RWPE2 (cell line): ENCODE measurements around the gene CACNA2D1.

Experiments used
- ATAC-seq: fragments of 200-7000 bp; cut with Tn5 transposase; 3 replicates; pipeline ENCODE4 v1.9.1; 2021; ENCODE audit warnings: low read depth
- DNase-seq: peaks from one replicate; pipeline ENCODE4 v3.0.0-alpha.2; 2020; ENCODE audit warnings: low spot score
- H3K27ac ChIP-seq: fragments of 450-650 bp; 2 replicates; pipeline ENCODE4 v1.5.1; 2017; ENCODE audit warnings: mild to moderate bottlenecking; ENCODE audit not compliant: poor library complexity, severe bottlenecking
- H3K27me3 ChIP-seq: fragments of 250-450 bp; sonication (Bioruptor Pico); 2 replicates; pipeline ENCODE4 v1.5.1; 2021; ENCODE audit warnings: mild to moderate bottlenecking, moderate library complexity; ENCODE audit not compliant: insufficient read depth, poor library complexity, severe bottlenecking
- H3K36me3 ChIP-seq: fragments of 250-450 bp; sonication (Bioruptor Pico); 2 replicates; pipeline ENCODE4 v1.5.1; 2020; ENCODE audit warnings: low read depth, mild to moderate bottlenecking, moderate library complexity
- H3K4me1 ChIP-seq: fragments of 250-450 bp; sonication (Bioruptor Pico); 2 replicates; pipeline ENCODE4 v1.5.1; 2021; ENCODE audit warnings: mild to moderate bottlenecking, moderate library complexity; ENCODE audit not compliant: insufficient read depth, poor library complexity, severe bottlenecking
- H3K4me3 ChIP-seq: fragments of 250-450 bp; sonication (Bioruptor Pico); 2 replicates; pipeline ENCODE4 v1.5.1; 2021; ENCODE audit warnings: mild to moderate bottlenecking, moderate library complexity; ENCODE audit not compliant: severe bottlenecking
- H3K9me3 ChIP-seq: fragments of 250-450 bp; sonication (Bioruptor Pico); 2 replicates; pipeline ENCODE4 v1.5.1; 2021; ENCODE audit warnings: mild to moderate bottlenecking, moderate library complexity; ENCODE audit not compliant: severe bottlenecking
- CTCF ChIP-seq: fragments of 450-650 bp; IDR thresholded peaks from one replicate; pipeline ENCODE4 v1.5.1; 2017; ENCODE audit warnings: mild to moderate bottlenecking, moderate library complexity; ENCODE audit not compliant: poor library complexity, severe bottlenecking

Gene CACNA2D1

GRCh38 chr7:82384779-82385178, 58.8 kb downstream of the CACNA2D1 start:
- Histone ChIP-seq H3K9me3 (no peaks in the 10 kb centered on the region), H3K4me1 (no peaks in the 10 kb centered on the region), H3K36me3 (no peaks in the 10 kb centered on the region), H3K27me3 (peaks cover 5% of the 10 kb centered on the region), H3K27ac (no peak overlapping the region), H3K4me3 (no peak overlapping the region)
- DNase-seq, result no peak
- no peak for TF ChIP-seq CTCF
- ATAC-seq, result no peak

GRCh38 chr7:82384051-82384464, 59.5 kb downstream of the CACNA2D1 start:
- Histone ChIP-seq H3K36me3 (no peaks in the 10 kb centered on the region), H3K27ac (no peak overlapping the region), H3K27me3 (peaks cover 5% of the 10 kb centered on the region), H3K4me1 (no peaks in the 10 kb centered on the region), H3K9me3 (no peaks in the 10 kb centered on the region), H3K4me3 (no peak overlapping the region)
- ATAC-seq (no peak), DNase-seq (no peak)
- TF ChIP-seq CTCF, result no peak

GRCh38 chr7:82382276-82382675, 61.3 kb downstream of the CACNA2D1 start:
- H3K9me3 ChIP-seq, result no peaks in the 10 kb centered on the region
- peaks cover 4% of the 10 kb centered on the region for H3K27me3 ChIP-seq
- H3K4me1 ChIP-seq, result no peaks in the 10 kb centered on the region
- ATAC-seq (no peak), DNase-seq (no peak)
- H3K4me3 ChIP-seq, result no peak overlapping the region
- H3K27ac ChIP-seq, result no peak overlapping the region
- H3K36me3 ChIP-seq, result no peaks in the 10 kb centered on the region
- TF ChIP-seq CTCF, result no peak

GRCh38 chr7:82376739-82377138, 66.8 kb downstream of the CACNA2D1 start:
- ATAC-seq (no peak), DNase-seq (no peak)
- no peaks in the 10 kb centered on the region for H3K36me3 ChIP-seq
- no peaks in the 10 kb centered on the region for H3K9me3 ChIP-seq
- H3K4me3 ChIP-seq, result no peak overlapping the region
- no peaks in the 10 kb centered on the region for H3K4me1 ChIP-seq
- H3K27me3 ChIP-seq, result no peaks in the 10 kb centered on the region
- no peak overlapping the region for H3K27ac ChIP-seq
- TF ChIP-seq CTCF, result no peak

- Histone ChIP-seq H3K36me3 (no peaks in the 10 kb centered on the region), H3K27ac (no peak overlapping the region), H3K4me3 (no peak overlapping the region), H3K4me1 (no peaks in the 10 kb centered on the region), H3K27me3 (no peaks in the 10 kb centered on the region), H3K9me3 (no peaks in the 10 kb centered on the region)
- DNase-seq (no peak), ATAC-seq (no peak)
- TF ChIP-seq CTCF, result no peak
Observed at GRCh38 chr7:82375713-82376112, 67.9 kb downstream of the CACNA2D1 start.
